HepG2 (cell line): ENCODE results near the gene CEP97. TPM values are rescaled to one million over a fixed set of nuclear protein-coding genes. Genes with fewer than 3 reads are reported as not detected.

Experiments
- ATAC-seq: fragments of 200-7000 bp; cut with Tn5 transposase; 3 replicates; pipeline ENCODE4 v1.9.1; 2020; ENCODE audit warnings: mild to moderate bottlenecking, moderate library complexity
- BruUV-seq: library from RNA; stranded (reverse); fragments of 400-500 nt; replicated peaks from 2 replicates; lab custom pipeline; 2021; lab: Mats Ljungman, UMichigan
- CTCF ChIA-PET: fragments of 300-600 bp; formaldehyde crosslinking; extraction: SDS; loops from one replicate; lab custom pipeline; 2021; ENCODE audit warnings: low total read pairs, inconsistent platforms, low intra/inter-chr PET ratio; lab: Yijun Ruan, JAX
- POLR2A ChIA-PET: fragments of 350-600 bp; sonication (Branson Sonifier 250); formaldehyde crosslinking; loops from one replicate; lab custom pipeline; 2020; ENCODE audit warnings: antibody characterized with exemption, inconsistent platforms; lab: Yijun Ruan, JAX
- DNase-seq: peaks from one replicate; pipeline ENCODE4 v3.0.0-alpha.2; 2015; ENCODE audit warnings: low spot score
- FAIRE-seq: peaks from 3 replicates; lab custom pipeline; 2011; peaks lifted over from hg19 to GRCh38; lab: Jason Lieb, UNC
- H2AFZ ChIP-seq: one replicate; pipeline ENCODE4 v1.6.1; 2011; ENCODE audit warnings: low read length, inconsistent platforms
- H3K27ac ChIP-seq: fragments of 300-600 bp; 3 replicates; pipeline ENCODE4 v1.8.0; 2011; ENCODE audit warnings: mixed run types, mild to moderate bottlenecking, mixed read lengths, low read length, inconsistent platforms; ENCODE audit not compliant: insufficient read depth; ENCODE audit errors: extremely low read length
- H3K27me3 ChIP-seq, 2 experiments: fragments of 200-600 bp in 1 of 2; 2 replicates in 1 of 2; 3 replicates in 1 of 2; pipeline versions ENCODE4 v1.6.0 to v1.8.0; 2011; ENCODE audit warnings: low read length in 2 of 2, mild to moderate bottlenecking in 2 of 2, moderate library complexity in 2 of 2, inconsistent platforms in 1 of 2; ENCODE audit not compliant: insufficient read depth in 2 of 2, control insufficient read depth in 1 of 2
- H3K36me3 ChIP-seq, 2 experiments: fragments of 200-600 bp in 1 of 2; replicated peaks in 1 of 2; 2 replicates in 1 of 2; 3 replicates in 1 of 2; pipeline versions ENCODE4 v1.5.1 to v1.8.0; 2011; ENCODE audit warnings: low read length in 2 of 2, inconsistent platforms in 1 of 2; ENCODE audit not compliant: insufficient read depth in 2 of 2, control insufficient read depth in 1 of 2
- H3K4me1 ChIP-seq: 2 replicates; pipeline ENCODE4 v1.5.1; 2012; ENCODE audit warnings: low read length, inconsistent platforms; ENCODE audit not compliant: insufficient read depth
- H3K4me2 ChIP-seq: 2 replicates; pipeline ENCODE4 v1.6.0; 2011; ENCODE audit warnings: low read depth, low read length, inconsistent platforms
- H3K4me3 ChIP-seq, 3 experiments: fragments of 200-600 bp in 1 of 3; sonication (generic), shearing (Covaris generic) in 1 of 3; replicated peaks in 1 of 3; 2 replicates each; pipeline ENCODE4 v1.5.1; 2011 to 2016; ENCODE audit warnings: low read length in 3 of 3, inconsistent platforms in 2 of 3, low read depth in 2 of 3, mild to moderate bottlenecking in 2 of 3, control low read depth in 1 of 3, mixed read lengths in 1 of 3; ENCODE audit not compliant: insufficient read depth in 1 of 3
- H3K79me2 ChIP-seq: one replicate; pipeline ENCODE4 v1.6.1; 2011; ENCODE audit warnings: low read length, inconsistent platforms; ENCODE audit not compliant: insufficient read depth
- H3K9ac ChIP-seq: 2 replicates; pipeline ENCODE4 v1.6.0; 2011; ENCODE audit warnings: mild to moderate bottlenecking, low read depth, low read length, inconsistent platforms; ENCODE audit not compliant: insufficient read depth
- H3K9me3 ChIP-seq: 2 replicates; pipeline ENCODE4 v1.5.1; 2012; ENCODE audit warnings: mild to moderate bottlenecking, low read length
- H4K20me1 ChIP-seq: 2 replicates; pipeline ENCODE4 v1.6.0; 2011; ENCODE audit warnings: inconsistent platforms, mild to moderate bottlenecking, low read length, moderate library complexity; ENCODE audit not compliant: insufficient read depth
- ATF7-NPFF ChIP-seq: sonication (generic); formaldehyde crosslinking; IDR thresholded peaks from 2 replicates; pipeline ENCODE4 v1.8.1; 2023; ENCODE audit warnings: mild to moderate bottlenecking, low read depth, missing genetic modification reagents, moderate library complexity
- CHCHD3 ChIP-seq: sonication (generic); formaldehyde crosslinking; IDR thresholded peaks from 2 replicates; pipeline ENCODE4 v1.8.0; 2022; ENCODE audit warnings: mild to moderate bottlenecking, missing genetic modification reagents, moderate library complexity
- ELF1 ChIP-seq: sonication (generic); formaldehyde crosslinking; IDR thresholded peaks from 2 replicates; pipeline ENCODE4 v1.4.0; 2020; ENCODE audit warnings: missing genetic modification reagents
- FOSL1 ChIP-seq: sonication (generic); formaldehyde crosslinking; IDR thresholded peaks from 2 replicates; pipeline ENCODE4 v1.9.0; 2021; ENCODE audit warnings: missing genetic modification reagents, borderline replicate concordance
- KDM6A ChIP-seq: IDR thresholded peaks from 2 replicates; pipeline ENCODE4 v1.6.1; 2016; ENCODE audit warnings: low read depth
- KLF15 ChIP-seq: sonication (generic); formaldehyde crosslinking; IDR thresholded peaks from 2 replicates; pipeline ENCODE4 v1.8.1; 2023; ENCODE audit warnings: borderline replicate concordance, mild to moderate bottlenecking, inconsistent platforms, missing genetic modification reagents, mixed read lengths
- MXD3 ChIP-seq: IDR thresholded peaks from 2 replicates; pipeline ENCODE4 v1.6.1; 2016; ENCODE audit warnings: mild to moderate bottlenecking, missing biosample characterization, missing genetic modification reagents
- POLR2AphosphoS5 ChIP-seq: IDR thresholded peaks from 2 replicates; pipeline ENCODE4 v1.6.1; 2012; ENCODE audit warnings: low read depth, low read length
- SAP130 ChIP-seq: IDR thresholded peaks from 2 replicates; pipeline ENCODE4 v1.6.1; 2016; ENCODE audit warnings: low read depth
- SP2 ChIP-seq: sonication (generic); formaldehyde crosslinking; IDR thresholded peaks from 2 replicates; pipeline ENCODE4 v1.5.1; 2020; ENCODE audit warnings: mild to moderate bottlenecking, missing genetic modification reagents
- TBX2 ChIP-seq: sonication (generic); formaldehyde crosslinking; IDR thresholded peaks from 2 replicates; pipeline ENCODE4 v1.5.0; 2020; ENCODE audit warnings: missing genetic modification reagents, mild to moderate bottlenecking, borderline replicate concordance
- ZFX ChIP-seq: sonication (generic); formaldehyde crosslinking; IDR thresholded peaks from 2 replicates; pipeline ENCODE4 v1.4.0; 2020; ENCODE audit warnings: mild to moderate bottlenecking, low read depth, missing genetic modification reagents, moderate library complexity
- ZNF687 ChIP-seq: sonication (generic); formaldehyde crosslinking; IDR thresholded peaks from 2 replicates; pipeline ENCODE4 v1.5.1; 2020; ENCODE audit warnings: mild to moderate bottlenecking, missing genetic modification reagents, moderate library complexity
- ZNF766 ChIP-seq: sonication (generic); formaldehyde crosslinking; IDR thresholded peaks from 2 replicates; pipeline ENCODE4 v1.5.0; 2020; ENCODE audit warnings: missing genetic modification reagents, borderline replicate concordance
- ZNF792 ChIP-seq: IDR thresholded peaks from 2 replicates; pipeline ENCODE4 v1.6.1; 2016
- WGBS: methylation state at CpG from one replicate; pipeline ENCODE4 v1.1.6; 2017; ENCODE audit warnings: low lambda C conversion rate; 5-methylcytosine and 5-hydroxymethylcytosine counted together
- in situ Hi-C: cut with HindIII; loops from 2 replicates; pipeline ENCODE4 v1.10.0; 2017; ENCODE audit warnings: low pct_unique_long_range_greater_than_20kb; ENCODE audit not compliant: extremely low pct_ligation_motif_present
- intact Hi-C: fragments of 100-400 bp; cut with micrococcal nuclease; formaldehyde crosslinking; loops from one replicate; pipeline ENCODE4 v1.10.0; 2022; ENCODE audit not compliant: unreplicated experiment
- polyA plus RNA-seq, 8 experiments: library from polyadenylated mRNA; depleted of rRNA in 3 of 8; stranded (reverse) in 7 of 8; unstranded in 1 of 8; fragments of >200 nt; fragmentation: Illumina TruSeq in 4 of 8; extraction: Trizol in 4 of 8; gene quantifications; 2 replicates each; pipeline versions ENCODE4 v1.2.1 to v1.2.3, GENCODE V29; 2011 to 2016; ENCODE audit warnings: low read depth in 4 of 8, missing spikeins in 1 of 8, mixed read lengths in 1 of 8; ENCODE audit not compliant: insufficient read depth in 1 of 8
- total RNA-seq, 5 experiments: library from RNA; depleted of rRNA; stranded (reverse); fragments of >200 nt; fragmentation: Illumina TruSeq; extraction: Trizol; gene quantifications; 2 replicates each; pipeline ENCODE4 v1.2.3, GENCODE V29; 2016; ENCODE audit warnings: low read depth in 1 of 5
- TF ChIP-seq, protein P1 (sequence below): IDR thresholded peaks from 2 replicates; pipeline ENCODE4 v1.6.1; 2016
- TF ChIP-seq, protein P2 (sequence below): IDR thresholded peaks from 2 replicates; pipeline ENCODE4 v1.6.1; 2016; ENCODE audit warnings: missing compliant biosample characterization, missing genetic modification reagents, borderline replicate concordance

CEP97 gene
- total and polyA plus RNA-seq, 2 of the 13 experiments (the other 11 are each of a cell fraction or from before 2014, with no cell fraction given): 0.99 to 6.5 TPM

- Histone ChIP-seq H2AFZ (no peak overlapping the region), H3K4me3 (peak overlapping the region; percentile 85 to 94 (median 92)), H3K79me2 (peaks cover 47% of the 10 kb centered on the region), H3K36me3 (peaks cover 4 to 19% of the 10 kb centered on the region in 2 experiments), H4K20me1 (peaks cover 10% of the 10 kb centered on the region; the same call in 1 of the 2 replicates), H3K9ac (peak overlapping the region; percentile 93), H3K4me2 (peak overlapping the region; percentile 70), H3K4me1 (peaks cover 41% of the 10 kb centered on the region), H3K27ac (peak overlapping the region; percentile 91), H3K9me3 (no peaks in the 10 kb centered on the region), H3K27me3 (no peaks in the 10 kb centered on the region)
- POLR2A ChIA-PET: interaction anchor here (0.9 to 3.7 kb wide), 7 partner anchors 10 to 209 kb away, joined by 4 to 106 read pairs (median 7); partner anchors contain the start of genes CEP97, NFKBIZ, PCNP and RPL24
- intact Hi-C loops (loop anchor here (2.0 kb wide), 2 partner anchors 173 to 843 kb away; partner anchors contain the start of gene NFKBIZ), in situ Hi-C loops (no loop called here)
- CTCF ChIA-PET: interaction anchor here (0.7 kb wide), 1 partner anchor 102 kb away, joined by 3 read pairs; the partner anchor contains the start of gene PCNP
- DNase-seq (peak; percentile 87), FAIRE-seq (peak; percentile 40), ATAC-seq (peak; percentile 90)
- BruUV-seq: no TSS peak
- 1% methylated on average over 24 of the region's 57 CpGs for WGBS
- TF ChIP-seq, protein P1, sequence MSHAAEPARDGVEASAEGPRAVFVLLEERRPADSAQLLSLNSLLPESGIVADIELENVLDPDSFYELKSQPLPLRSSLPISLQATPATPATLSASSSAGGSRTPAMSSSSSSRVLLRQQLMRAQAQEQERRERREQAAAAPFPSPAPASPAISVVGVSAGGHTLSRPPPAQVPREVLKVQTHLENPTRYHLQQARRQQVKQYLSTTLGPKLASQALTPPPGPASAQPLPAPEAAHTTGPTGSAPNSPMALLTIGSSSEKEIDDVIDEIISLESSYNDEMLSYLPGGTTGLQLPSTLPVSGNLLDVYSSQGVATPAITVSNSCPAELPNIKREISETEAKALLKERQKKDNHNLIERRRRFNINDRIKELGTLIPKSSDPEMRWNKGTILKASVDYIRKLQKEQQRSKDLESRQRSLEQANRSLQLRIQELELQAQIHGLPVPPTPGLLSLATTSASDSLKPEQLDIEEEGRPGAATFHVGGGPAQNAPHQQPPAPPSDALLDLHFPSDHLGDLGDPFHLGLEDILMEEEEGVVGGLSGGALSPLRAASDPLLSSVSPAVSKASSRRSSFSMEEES (CRISPR knock-in tag): peak; percentile 15; the same call in 1 of the 2 replicates
- TF ChIP-seq ZNF792 (CRISPR knock-in tag) (peak; percentile 22; the same call in 1 of the 2 replicates), SAP130 (peak; percentile 85; the same call in 1 of the 2 replicates), KLF15 (CRISPR knock-in tag) (0 out of 2 replicates have a peak, but pooled peaks have one; percentile 49), KDM6A (CRISPR knock-in tag) (no peak), CHCHD3 (CRISPR knock-in tag) (0 out of 2 replicates have a peak, but pooled peaks have one; percentile 46), ZNF687 (CRISPR knock-in tag) (peak; percentile 85), SP2 (CRISPR knock-in tag) (peak; percentile 48; the same call in 1 of the 2 replicates), ZNF766 (CRISPR knock-in tag) (no peak), TBX2 (CRISPR knock-in tag) (peak; percentile 73), MXD3 (CRISPR knock-in tag) (peak; percentile 35; the same call in 1 of the 2 replicates), ATF7-NPFF (CRISPR knock-in tag) (no peak), POLR2AphosphoS5 (peak; percentile 51), ELF1 (CRISPR knock-in tag) (0 out of 2 replicates have a peak, but pooled peaks have one; percentile 20), ZFX (CRISPR knock-in tag) (peak; percentile 87), FOSL1 (CRISPR knock-in tag) (no peak)
- TF ChIP-seq, protein P2, sequence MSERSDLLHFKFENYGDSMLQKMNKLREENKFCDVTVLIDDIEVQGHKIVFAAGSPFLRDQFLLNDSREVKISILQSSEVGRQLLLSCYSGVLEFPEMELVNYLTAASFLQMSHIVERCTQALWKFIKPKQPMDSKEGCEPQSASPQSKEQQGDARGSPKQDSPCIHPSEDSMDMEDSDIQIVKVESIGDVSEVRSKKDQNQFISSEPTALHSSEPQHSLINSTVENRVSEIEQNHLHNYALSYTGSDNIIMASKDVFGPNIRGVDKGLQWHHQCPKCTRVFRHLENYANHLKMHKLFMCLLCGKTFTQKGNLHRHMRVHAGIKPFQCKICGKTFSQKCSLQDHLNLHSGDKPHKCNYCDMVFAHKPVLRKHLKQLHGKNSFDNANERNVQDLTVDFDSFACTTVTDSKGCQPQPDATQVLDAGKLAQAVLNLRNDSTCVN (CRISPR knock-in tag): no peak
Measured at GRCh38 chr3:101676216-101676764, 48.1 kb upstream of the CEP97 start.
